SK-N-SH (cell line): ENCODE measurements around the gene DPF1. TPM values are rescaled to one million over a fixed set of nuclear protein-coding genes. Genes with fewer than 3 reads are reported as not detected.

Experiments
- CTCF ChIA-PET: fragments of 300-600, 350-600 bp; formaldehyde crosslinking; extraction: SDS; loops from one replicate; lab custom pipeline; 2021; lab: Yijun Ruan, JAX
- POLR2A ChIA-PET: fragments of 350-600 bp; sonication (Branson Sonifier 250); formaldehyde crosslinking; extraction: SDS; loops from one replicate; lab custom pipeline; 2020; ENCODE audit warnings: antibody characterized with exemption, inconsistent platforms; lab: Yijun Ruan, JAX
- DNase-seq: peaks from one replicate; pipeline ENCODE4 v3.0.0; 2012
- H2AFZ ChIP-seq: fragments of 200-600 bp; sonication (generic); 2 replicates; pipeline ENCODE4 v1.8.1; 2016; ENCODE audit warnings: antibody characterized with exemption, mild to moderate bottlenecking, low read depth
- H3F3A ChIP-seq: fragments of 200-600 bp; sonication (generic); replicated peaks from 2 replicates; pipeline ENCODE3; 2016; ENCODE audit warnings: antibody characterized with exemption, mild to moderate bottlenecking; ENCODE audit not compliant: insufficient read depth
- H3K27ac ChIP-seq, 2 experiments: fragments of 200-500 bp in 1 of 2; fragments of 200-600 bp in 1 of 2; sonication (Bioruptor generic) in 1 of 2; sonication (generic), shearing (Covaris generic) in 1 of 2; 2 replicates each; pipeline versions ENCODE4 v1.5.1 to v1.6.1; 2014 to 2016; ENCODE audit warnings: low read depth in 2 of 2, inconsistent platforms in 1 of 2, low read length in 1 of 2, mild to moderate bottlenecking in 1 of 2, mixed read lengths in 1 of 2
- H3K27me3 ChIP-seq: fragments of 200-600 bp; sonication (generic), shearing (Covaris generic); 2 replicates; pipeline ENCODE4 v1.6.1; 2016; ENCODE audit warnings: mixed run types; ENCODE audit not compliant: insufficient read depth
- H3K36me3 ChIP-seq, 2 experiments: fragments of 200-500 bp in 1 of 2; fragments of 200-600 bp in 1 of 2; sonication (Bioruptor generic) in 1 of 2; sonication (generic) in 1 of 2; replicated peaks in 1 of 2; 2 replicates each; pipeline versions ENCODE3 to v1.5.1; 2014 to 2016; ENCODE audit warnings: low read length in 1 of 2, mild to moderate bottlenecking in 1 of 2; ENCODE audit not compliant: insufficient read depth in 2 of 2, control insufficient read depth in 1 of 2
- H3K4me1 ChIP-seq, 2 experiments: fragments of 200-500 bp in 1 of 2; fragments of 200-600 bp in 1 of 2; sonication (Bioruptor generic) in 1 of 2; sonication (generic), shearing (Covaris generic) in 1 of 2; 2 replicates each; pipeline versions ENCODE4 v1.5.1 to v1.6.1; 2014 to 2016; ENCODE audit warnings: low read depth in 1 of 2, low read length in 1 of 2, mixed run types in 1 of 2; ENCODE audit not compliant: insufficient read depth in 2 of 2, control insufficient read depth in 1 of 2
- H3K4me2 ChIP-seq: fragments of 200-600 bp; sonication (generic), shearing (Covaris generic); 2 replicates; pipeline ENCODE4 v1.6.1; 2017; ENCODE audit warnings: mixed run types
- H3K4me3 ChIP-seq, 2 experiments: fragments of 200-500 bp in 1 of 2; fragments of 200-600 bp in 1 of 2; sonication (Bioruptor generic) in 1 of 2; sonication (generic), shearing (Covaris generic) in 1 of 2; 2 replicates each; pipeline versions ENCODE4 v1.5.1 to v1.8.1; 2014 to 2016; ENCODE audit warnings: low read depth in 2 of 2, inconsistent platforms in 1 of 2, low read length in 1 of 2, mild to moderate bottlenecking in 1 of 2, mixed read lengths in 1 of 2, moderate library complexity in 1 of 2
- H3K79me2 ChIP-seq: fragments of 200-600 bp; sonication (generic); 2 replicates; pipeline ENCODE4 v1.8.1; 2017; ENCODE audit warnings: mild to moderate bottlenecking; ENCODE audit not compliant: insufficient read depth
- H3K9ac ChIP-seq: fragments of 200-600 bp; sonication (generic); 2 replicates; pipeline ENCODE4 v1.6.1; 2017; ENCODE audit warnings: mixed run types
- H3K9me2 ChIP-seq: fragments of 200-600 bp; sonication (generic); 2 replicates; pipeline ENCODE4 v1.6.1; 2017; ENCODE audit warnings: mixed run types
- H3K9me3 ChIP-seq: fragments of 200-600 bp; sonication (generic); 2 replicates; pipeline ENCODE4 v1.6.1; 2017; ENCODE audit warnings: mixed run types, mild to moderate bottlenecking, moderate library complexity
- H4K20me1 ChIP-seq: fragments of 200-600 bp; sonication (generic); 2 replicates; pipeline ENCODE4 v1.6.1; 2017; ENCODE audit warnings: mild to moderate bottlenecking, mixed run types; ENCODE audit not compliant: insufficient read depth
- CHD2 ChIP-seq: fragments of 150-350 bp; IDR thresholded peaks from 2 replicates; pipeline ENCODE4 v1.6.1; 2018; ENCODE audit warnings: low read length; ENCODE audit not compliant: partially characterized antibody
- CTCF ChIP-seq: fragments of 200-600 bp; sonication (generic); IDR thresholded peaks from 2 replicates; pipeline ENCODE4 v1.6.1; 2017; ENCODE audit warnings: antibody characterized with exemption, mild to moderate bottlenecking, moderate library complexity
- ELF1 ChIP-seq: IDR thresholded peaks from 2 replicates; pipeline ENCODE4 v1.4.0; 2012
- FOXM1 ChIP-seq: IDR thresholded peaks from 2 replicates; pipeline ENCODE4 v1.4.0; 2012; ENCODE audit warnings: low read depth, mild to moderate bottlenecking
- GABPA ChIP-seq: IDR thresholded peaks from 2 replicates; pipeline ENCODE4 v1.4.0; 2012; ENCODE audit warnings: low read depth, mild to moderate bottlenecking
- JUND ChIP-seq: IDR thresholded peaks from 2 replicates; pipeline ENCODE4 v1.4.0; 2012
- MAX ChIP-seq: IDR thresholded peaks from 2 replicates; pipeline ENCODE4 v1.4.0; 2012; ENCODE audit warnings: low read depth
- MXI1 ChIP-seq: IDR thresholded peaks from 2 replicates; pipeline ENCODE4 v1.6.1; 2012; ENCODE audit warnings: mild to moderate bottlenecking, low read depth, low read length, improper control_type of control experiment
- NFIC ChIP-seq: IDR thresholded peaks from 2 replicates; pipeline ENCODE4 v1.4.0; 2012; ENCODE audit warnings: borderline replicate concordance
- NRF1 ChIP-seq: IDR thresholded peaks from 2 replicates; pipeline ENCODE4 v1.6.1; 2012; ENCODE audit warnings: low read depth, mild to moderate bottlenecking, low read length
- PBX3 ChIP-seq: IDR thresholded peaks from 2 replicates; pipeline ENCODE4; 2012
- POLR2AphosphoS5 ChIP-seq: IDR thresholded peaks from 2 replicates; pipeline ENCODE4 v1.6.1; 2012; ENCODE audit warnings: low read depth, low read length
- RAD21 ChIP-seq: IDR thresholded peaks from 2 replicates; pipeline ENCODE4 v1.6.1; 2012; ENCODE audit warnings: mild to moderate bottlenecking, low read length
- RXRA ChIP-seq: IDR thresholded peaks from 2 replicates; pipeline ENCODE4 v1.4.0; 2012; ENCODE audit warnings: low read depth, mild to moderate bottlenecking, borderline replicate concordance
- SIN3A ChIP-seq: IDR thresholded peaks from 2 replicates; pipeline ENCODE4 v1.6.1; 2012; ENCODE audit warnings: low read depth, mild to moderate bottlenecking, low read length, moderate library complexity, borderline replicate concordance
- TAF1 ChIP-seq: IDR thresholded peaks from 2 replicates; pipeline ENCODE4 v1.6.1; 2012; ENCODE audit warnings: low read depth, mild to moderate bottlenecking, low read length, moderate library complexity, borderline replicate concordance
- TEAD4 ChIP-seq: IDR thresholded peaks from 2 replicates; pipeline ENCODE4 v1.4.0; 2012; ENCODE audit warnings: mild to moderate bottlenecking, borderline replicate concordance; ENCODE audit not compliant: insufficient read depth
- USF1 ChIP-seq: IDR thresholded peaks from 2 replicates; pipeline ENCODE4 v1.4.0; 2012; ENCODE audit warnings: low read depth, borderline replicate concordance
- WGBS: methylation state at CpG from one replicate; pipeline ENCODE4 v1.1.6; 2017; ENCODE audit warnings: low lambda C conversion rate; 5-methylcytosine and 5-hydroxymethylcytosine counted together
- polyA plus RNA-seq, 3 experiments: library from polyadenylated mRNA; depleted of rRNA; stranded (reverse); fragments of >200 nt; gene quantifications; 2 replicates each; pipeline ENCODE4 v1.2.3, GENCODE V29; 2012
- TF ChIP-seq, protein P1 (sequence below): fragments of 150-350 bp; IDR thresholded peaks from 2 replicates; pipeline ENCODE4 v1.6.1; 2016; ENCODE audit warnings: mild to moderate bottlenecking, low read depth, low read length
- TF ChIP-seq, protein P2 (sequence below): IDR thresholded peaks from 2 replicates; pipeline ENCODE4 v1.6.1; 2012; ENCODE audit warnings: mild to moderate bottlenecking, low read depth, low read length, moderate library complexity

DPF1 gene
- polyA plus RNA-seq, 1 of the 3 experiments (the other 2 are of a cell fraction): 4.8 TPM

DNA sequence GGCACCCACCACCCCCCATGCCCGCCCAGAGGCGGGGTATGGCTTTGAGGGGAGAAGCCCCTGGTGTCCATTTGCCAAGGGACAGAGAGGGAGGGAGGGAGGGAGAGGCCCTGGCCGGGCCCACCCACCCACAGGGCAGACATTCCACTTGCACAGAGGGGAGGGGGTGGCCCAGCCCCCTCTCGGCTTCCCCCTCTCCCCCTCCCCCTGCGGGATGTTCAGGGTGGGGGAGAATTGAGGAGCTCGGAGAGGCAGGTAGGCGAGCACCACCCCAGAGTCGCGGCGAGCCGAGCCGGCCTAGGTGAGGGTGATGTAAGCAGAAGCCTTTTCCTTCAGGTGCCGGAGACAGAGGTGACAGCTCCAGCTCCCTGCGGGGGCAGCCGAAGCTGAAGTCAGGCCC, 12.3 kb downstream of the DPF1 start:
- no peak overlapping the region for H3K4me2 ChIP-seq
- H3K9ac ChIP-seq: no peak overlapping the region
- no peaks in the 10 kb centered on the region for H3K79me2 ChIP-seq
- no peak overlapping the region for H3K27ac ChIP-seq
- CTCF ChIA-PET: interaction anchor here (2.1 kb wide), 1 partner anchor 313 kb away, joined by 6 read pairs; no protein-coding TSS in a partner anchor
- no peak overlapping the region for H3K4me3 ChIP-seq
- POLR2A ChIA-PET: no interaction called here
- peaks cover 0 to 1% of the 10 kb centered on the region in 2 experiments for H3K36me3 ChIP-seq
- H3K9me2 ChIP-seq: no peaks in the 10 kb centered on the region
- H4K20me1 ChIP-seq: no peaks in the 10 kb centered on the region
- WGBS: 81% methylated on average over 9 of the region's 15 CpGs
- TF ChIP-seq NRF1 (no peak), JUND (no peak), FOXM1 (no peak), MAX (no peak), CHD2 (no peak), SIN3A (no peak), CTCF (no peak), MXI1 (no peak), USF1 (no peak), POLR2AphosphoS5 (no peak), PBX3 (no peak), ELF1 (no peak), TEAD4 (no peak), GABPA (no peak), TAF1 (no peak), RXRA (no peak), RAD21 (no peak), NFIC (no peak)
- TF ChIP-seq, protein P1, sequence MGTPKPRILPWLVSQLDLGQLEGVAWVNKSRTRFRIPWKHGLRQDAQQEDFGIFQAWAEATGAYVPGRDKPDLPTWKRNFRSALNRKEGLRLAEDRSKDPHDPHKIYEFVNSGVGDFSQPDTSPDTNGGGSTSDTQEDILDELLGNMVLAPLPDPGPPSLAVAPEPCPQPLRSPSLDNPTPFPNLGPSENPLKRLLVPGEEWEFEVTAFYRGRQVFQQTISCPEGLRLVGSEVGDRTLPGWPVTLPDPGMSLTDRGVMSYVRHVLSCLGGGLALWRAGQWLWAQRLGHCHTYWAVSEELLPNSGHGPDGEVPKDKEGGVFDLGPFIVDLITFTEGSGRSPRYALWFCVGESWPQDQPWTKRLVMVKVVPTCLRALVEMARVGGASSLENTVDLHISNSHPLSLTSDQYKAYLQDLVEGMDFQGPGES: no peak
- TF ChIP-seq, protein P2, sequence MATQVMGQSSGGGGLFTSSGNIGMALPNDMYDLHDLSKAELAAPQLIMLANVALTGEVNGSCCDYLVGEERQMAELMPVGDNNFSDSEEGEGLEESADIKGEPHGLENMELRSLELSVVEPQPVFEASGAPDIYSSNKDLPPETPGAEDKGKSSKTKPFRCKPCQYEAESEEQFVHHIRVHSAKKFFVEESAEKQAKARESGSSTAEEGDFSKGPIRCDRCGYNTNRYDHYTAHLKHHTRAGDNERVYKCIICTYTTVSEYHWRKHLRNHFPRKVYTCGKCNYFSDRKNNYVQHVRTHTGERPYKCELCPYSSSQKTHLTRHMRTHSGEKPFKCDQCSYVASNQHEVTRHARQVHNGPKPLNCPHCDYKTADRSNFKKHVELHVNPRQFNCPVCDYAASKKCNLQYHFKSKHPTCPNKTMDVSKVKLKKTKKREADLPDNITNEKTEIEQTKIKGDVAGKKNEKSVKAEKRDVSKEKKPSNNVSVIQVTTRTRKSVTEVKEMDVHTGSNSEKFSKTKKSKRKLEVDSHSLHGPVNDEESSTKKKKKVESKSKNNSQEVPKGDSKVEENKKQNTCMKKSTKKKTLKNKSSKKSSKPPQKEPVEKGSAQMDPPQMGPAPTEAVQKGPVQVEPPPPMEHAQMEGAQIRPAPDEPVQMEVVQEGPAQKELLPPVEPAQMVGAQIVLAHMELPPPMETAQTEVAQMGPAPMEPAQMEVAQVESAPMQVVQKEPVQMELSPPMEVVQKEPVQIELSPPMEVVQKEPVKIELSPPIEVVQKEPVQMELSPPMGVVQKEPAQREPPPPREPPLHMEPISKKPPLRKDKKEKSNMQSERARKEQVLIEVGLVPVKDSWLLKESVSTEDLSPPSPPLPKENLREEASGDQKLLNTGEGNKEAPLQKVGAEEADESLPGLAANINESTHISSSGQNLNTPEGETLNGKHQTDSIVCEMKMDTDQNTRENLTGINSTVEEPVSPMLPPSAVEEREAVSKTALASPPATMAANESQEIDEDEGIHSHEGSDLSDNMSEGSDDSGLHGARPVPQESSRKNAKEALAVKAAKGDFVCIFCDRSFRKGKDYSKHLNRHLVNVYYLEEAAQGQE: no peak
- TF ChIP-seq, all 33 proteins: peak for 0
- H2AFZ ChIP-seq: no peak overlapping the region
- H3K4me1 ChIP-seq: peaks cover 4 to 22% of the 10 kb centered on the region in 2 experiments; a peak in 1 of 4 replicates
- no peaks in the 10 kb centered on the region for H3K9me3 ChIP-seq
- no peaks in the 10 kb centered on the region for H3K27me3 ChIP-seq
- peaks cover 5% of the 10 kb centered on the region for H3F3A ChIP-seq
- DNase-seq: no peak
